ENCODE results near the gene CLASP1.
"Not testable (repeated sequence)": the region's sequence is repeated elsewhere in the genome, so short reads cannot be mapped to it uniquely, and the experiment has no call there.

CLASP1 gene

DNA sequence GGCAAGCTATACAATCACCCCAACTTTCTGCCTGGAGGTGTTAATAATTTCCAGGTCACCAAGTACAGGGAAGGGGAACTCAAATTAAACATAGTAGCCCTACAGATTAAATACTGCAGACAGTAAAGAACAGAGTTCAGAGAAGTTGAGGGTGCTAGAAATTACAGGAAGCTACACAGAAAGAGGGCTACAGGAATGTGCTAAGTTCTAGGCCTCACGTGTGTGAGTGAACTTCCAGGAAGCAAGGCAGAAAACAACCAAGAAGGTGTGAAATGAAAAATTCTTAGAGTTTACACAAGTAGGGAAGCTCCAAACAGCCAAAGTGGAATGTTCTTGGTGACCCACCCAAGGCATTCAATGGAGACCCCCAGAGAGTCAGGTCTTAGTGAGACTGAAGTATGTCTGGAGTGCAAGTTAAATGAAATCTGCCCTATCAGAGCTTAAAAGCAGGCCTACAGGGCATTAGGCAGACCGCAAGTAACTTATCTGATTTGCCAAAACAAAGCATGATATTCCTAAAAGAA is 176.7 kb downstream of the CLASP1 start:
- DNase-seq (ENCODE audit: low spot score): no peak

DNA sequence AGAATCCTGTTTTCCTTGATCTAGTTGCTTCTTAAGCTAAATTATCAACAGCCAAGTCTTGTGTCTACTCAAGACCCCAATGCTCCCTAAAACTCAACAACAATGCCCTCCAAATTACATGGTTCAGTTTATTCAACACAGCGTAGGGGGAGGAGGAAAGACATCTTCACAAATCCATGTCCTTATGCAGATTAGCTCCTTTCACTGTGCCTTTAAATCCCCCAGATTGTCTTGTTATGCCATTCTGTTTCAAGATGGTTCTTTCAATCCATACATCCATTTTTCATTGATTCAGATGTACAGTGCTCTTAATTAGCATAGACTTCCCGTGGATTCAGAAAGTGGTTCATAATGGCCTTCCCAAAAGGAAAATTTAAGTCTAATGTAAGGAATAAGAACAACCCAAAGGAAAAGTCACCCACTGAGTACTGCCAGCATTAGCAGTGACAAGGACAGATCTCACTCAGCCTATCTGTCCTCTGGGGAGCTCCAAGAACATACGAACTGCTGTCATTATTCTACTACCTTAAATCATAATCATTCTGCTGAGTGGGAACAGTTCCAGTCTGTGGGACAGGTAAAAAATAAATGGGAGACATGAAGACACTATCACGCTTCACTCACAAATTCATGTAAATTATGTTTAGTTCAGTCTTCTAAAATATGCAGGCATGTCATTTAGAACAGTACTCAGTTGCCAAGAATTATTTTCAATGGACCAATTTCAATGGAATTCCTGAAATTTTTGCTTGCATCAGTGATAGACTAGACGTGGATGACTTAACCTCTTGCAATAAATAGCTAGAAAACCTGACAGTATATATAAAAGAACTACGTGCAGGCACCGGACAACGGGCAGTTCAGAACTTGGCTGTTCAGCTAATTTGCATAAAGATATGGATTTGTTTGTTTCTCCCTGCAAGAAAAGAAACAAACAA is 177.5 kb downstream of the CLASP1 start:
- DNase-seq (ENCODE audit: low spot score): no peak

DNA sequence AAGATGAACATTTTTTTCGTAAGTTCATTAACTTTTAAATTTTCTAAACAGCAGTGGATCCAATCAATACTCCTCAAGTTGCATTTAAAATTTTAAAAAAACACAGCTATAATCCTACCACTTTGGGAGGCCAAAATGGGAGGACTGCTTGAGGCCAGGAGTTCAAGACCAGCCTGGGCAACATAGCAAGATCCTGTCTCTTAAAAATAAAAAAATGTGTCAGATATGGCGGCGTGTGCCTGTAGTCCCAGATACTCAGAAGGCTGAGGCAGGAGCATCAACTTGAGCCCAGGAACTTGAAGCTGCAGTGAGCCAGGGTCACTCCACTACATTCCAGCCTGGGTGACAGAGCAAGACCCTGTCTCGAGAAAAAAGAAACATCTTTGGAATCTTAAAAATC is 178.3 kb downstream of the CLASP1 start:
- DNase-seq (ENCODE audit: low spot score): no peak

DNA sequence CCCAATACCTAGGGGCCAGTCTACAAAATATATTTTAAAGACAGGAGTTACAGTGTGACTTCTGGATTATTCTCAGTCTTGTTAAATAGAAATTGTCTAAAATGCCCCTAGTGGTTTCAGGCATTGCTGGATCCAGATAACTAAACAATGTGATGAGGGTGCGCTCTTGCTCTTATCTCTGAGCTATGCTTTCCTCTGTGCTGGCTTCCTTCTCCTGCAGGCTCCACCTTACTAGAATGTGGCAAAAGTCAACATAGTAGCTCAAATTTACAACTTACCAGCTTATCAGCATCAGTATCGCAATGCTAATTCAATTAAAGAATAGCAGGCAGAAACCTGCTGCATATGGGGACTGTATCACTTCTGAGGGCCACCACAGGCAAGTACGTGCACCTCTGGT is 179.9 kb downstream of the CLASP1 start:
- no peak for DNase-seq (ENCODE audit: low spot score)

DNA sequence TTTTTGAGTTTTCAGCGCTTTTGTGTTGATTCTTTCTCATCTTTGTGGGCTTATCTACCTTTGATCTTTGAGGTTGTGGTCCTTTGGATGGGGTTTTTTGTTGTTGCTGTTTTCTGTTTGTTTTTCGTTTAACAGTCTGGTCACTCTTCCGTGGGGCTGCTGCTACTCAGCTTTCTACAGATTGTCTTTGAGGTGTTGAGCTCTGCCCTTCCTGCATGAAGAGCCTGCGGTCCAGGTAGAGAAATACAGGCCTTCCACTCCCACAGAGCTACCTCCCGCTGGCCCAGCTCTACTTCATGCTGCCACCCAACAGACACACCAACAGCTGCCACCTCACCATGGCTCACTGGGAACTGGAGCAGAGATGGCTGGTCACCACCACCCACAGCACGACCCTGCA is 180.3 kb downstream of the CLASP1 start:
- no peak for DNase-seq (ENCODE audit: low spot score)

DNA sequence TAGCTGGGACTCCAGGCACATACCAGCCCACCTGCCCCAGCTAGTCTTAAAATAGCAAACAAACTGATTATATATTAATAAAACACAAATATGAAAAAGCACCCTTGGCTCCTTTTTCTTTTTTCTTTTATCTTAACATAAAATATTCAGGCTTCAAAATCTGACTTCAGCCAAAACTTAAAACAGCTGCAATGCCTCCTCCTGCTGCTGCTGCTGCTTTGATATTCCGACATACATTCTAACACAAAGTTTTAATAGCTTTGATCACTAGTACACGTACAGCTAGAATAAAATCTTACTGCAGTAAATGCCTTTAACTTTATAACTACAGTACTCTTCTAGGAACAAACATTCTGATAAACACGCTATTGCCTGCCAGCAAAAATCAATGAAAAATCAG is 190.0 kb downstream of the CLASP1 start:
- no peak for DNase-seq (ENCODE audit: low spot score)

DNA sequence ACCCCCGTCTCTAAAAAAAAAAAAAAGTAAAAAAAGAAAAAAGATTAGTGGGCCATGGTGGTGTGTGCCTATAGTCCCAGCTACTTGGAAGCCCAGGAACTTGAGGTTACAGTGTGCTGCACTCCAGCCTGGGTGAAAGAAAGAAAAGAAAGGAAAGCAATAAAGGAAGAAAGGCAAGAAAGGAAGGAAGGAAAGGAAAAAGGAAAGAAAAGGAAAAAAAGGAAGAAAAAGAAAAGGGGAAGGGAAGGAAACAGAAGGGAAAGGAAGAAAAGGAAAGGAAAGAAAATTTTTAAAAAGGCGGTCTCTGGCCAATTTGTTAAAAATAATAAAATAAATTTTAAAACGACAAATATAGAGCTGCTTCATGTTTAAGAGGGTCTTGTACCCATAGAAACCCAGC is 192.9 kb downstream of the CLASP1 start:
- DNase-seq (ENCODE audit: low spot score): no peak

DNA sequence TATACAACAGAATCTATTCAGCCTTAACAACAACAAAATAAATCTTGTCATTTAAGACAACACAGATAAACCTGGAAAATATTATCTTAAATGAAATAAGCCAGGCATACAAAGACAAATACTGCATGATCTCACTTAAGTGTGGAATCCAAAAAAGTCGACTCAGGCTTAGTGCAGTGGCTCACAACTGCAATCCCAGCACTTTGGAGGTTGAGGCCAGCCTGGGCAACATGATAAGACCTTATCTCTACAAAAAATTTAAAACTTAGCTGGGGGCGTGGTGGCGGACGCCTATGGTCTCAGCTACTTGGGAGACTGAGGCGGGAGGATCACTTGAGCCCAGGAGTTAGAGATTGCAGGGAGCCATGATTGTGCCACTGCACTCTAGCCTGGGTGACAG is 193.8 kb downstream of the CLASP1 start:
- no peak for DNase-seq (ENCODE audit: low spot score)

DNA sequence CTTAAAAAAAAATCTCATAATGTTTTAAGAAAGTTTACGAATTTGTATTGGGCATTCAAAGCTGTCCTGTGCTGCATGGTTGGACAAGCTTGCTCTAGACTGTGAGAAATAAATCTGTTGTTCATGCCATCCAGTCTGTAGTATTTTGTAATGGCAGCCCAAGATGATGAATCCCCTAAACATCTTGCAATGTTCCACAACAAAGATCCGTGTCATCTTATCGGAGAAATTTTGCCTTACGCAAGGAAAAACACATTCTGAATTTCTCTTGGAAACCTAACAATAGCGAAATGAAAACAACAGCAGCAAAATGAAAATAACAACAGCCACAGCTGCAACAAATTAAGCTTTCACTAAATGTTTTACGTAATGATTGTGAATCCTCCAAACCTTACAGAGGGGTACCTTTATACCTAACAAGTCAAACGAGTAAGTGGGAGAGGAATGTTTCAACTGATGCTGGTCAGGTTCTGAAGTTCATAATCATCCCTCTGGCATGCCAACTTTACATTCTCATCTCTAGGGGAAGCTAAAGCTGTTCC is 194.6 kb downstream of the CLASP1 start:
- DNase-seq (ENCODE audit: low spot score): no peak

DNA sequence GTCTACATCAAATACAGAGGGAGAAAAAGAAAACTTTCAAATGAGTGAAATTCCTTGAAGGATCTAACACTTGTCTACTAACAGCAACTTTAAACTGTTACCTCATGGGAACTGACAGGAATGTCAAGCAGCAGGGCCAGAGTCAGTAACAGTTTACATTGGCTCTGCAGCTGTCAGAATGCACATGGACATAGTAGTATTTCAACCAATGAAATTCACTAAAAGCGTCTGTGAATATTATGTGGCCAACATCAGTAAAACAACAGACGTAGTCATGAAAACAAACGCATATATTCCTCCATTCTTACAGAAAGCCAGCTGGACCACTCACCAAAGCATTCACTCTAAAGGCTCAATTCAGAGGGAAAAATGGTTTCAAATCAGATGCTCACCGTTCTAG is 197.9 kb downstream of the CLASP1 start:
- DNase-seq (ENCODE audit: low spot score): no peak

DNA sequence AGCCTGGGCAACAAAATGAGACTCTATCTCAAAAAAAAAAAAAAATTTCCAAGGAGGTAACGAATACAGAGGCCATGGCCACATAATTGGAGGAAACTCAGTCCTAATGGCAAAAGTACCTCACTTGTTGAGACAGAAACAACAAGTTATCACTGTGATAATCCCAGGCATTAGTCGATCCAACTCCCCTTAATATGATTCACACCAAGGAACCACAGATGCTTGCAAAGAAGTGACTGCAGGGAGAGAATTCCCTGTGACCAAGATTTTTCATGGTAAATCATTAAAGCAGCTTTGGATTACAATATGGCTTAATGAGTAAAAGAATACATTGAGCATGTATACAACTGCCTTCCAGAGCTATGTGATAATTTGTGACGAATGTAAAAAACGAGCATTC is 199.0 kb downstream of the CLASP1 start:
- DNase-seq (ENCODE audit: low spot score): no peak

DNA sequence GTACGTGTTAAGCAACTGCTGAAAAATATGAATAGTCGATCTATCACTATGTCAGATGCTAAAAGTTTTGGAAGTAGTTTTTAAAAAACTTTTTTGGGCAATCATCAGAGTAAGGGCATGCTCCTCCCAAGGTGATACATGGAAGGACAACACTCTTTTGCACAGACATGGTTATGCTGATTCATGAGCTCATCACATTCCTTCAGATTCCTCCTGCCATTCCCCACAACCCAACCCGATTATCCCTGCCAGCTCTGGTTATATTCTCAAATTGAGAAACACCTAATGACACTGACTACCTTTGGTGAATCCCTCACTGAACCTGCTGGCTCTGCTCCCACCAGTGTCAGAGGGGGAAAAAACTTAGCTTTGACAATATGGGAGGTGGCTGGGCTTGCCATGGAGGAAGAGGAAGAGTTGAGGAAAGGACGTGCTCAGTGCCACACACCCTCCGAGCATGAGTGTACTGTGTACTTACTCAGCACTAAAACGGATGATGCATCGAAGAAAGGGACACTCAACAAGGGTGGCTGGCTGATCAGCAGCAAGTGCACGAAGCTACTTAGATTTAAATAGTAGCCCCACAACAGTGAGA is 202.5 kb downstream of the CLASP1 start:
- DNase-seq (ENCODE audit: low spot score): no peak

DNA sequence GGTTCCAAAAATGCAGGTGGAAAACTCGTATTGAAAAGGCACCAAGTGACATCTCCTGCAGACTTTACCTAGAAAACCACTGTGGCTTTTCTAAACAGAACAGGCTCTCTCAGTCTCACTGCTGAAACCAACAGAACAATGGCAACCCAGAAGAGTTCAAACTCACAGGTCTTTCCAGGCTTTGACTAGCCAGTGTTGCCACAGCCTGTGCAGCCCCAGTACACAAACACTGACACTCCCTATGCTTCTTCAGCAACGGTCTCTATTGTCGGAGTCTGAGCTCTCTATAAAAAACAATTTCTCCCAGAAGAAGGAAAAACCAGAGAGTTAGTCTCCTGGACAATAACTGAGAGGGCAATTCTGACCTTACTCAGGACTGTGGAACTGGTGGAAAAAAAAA is 206.4 kb downstream of the CLASP1 start:
- no peak for DNase-seq (ENCODE audit: low spot score)

DNA sequence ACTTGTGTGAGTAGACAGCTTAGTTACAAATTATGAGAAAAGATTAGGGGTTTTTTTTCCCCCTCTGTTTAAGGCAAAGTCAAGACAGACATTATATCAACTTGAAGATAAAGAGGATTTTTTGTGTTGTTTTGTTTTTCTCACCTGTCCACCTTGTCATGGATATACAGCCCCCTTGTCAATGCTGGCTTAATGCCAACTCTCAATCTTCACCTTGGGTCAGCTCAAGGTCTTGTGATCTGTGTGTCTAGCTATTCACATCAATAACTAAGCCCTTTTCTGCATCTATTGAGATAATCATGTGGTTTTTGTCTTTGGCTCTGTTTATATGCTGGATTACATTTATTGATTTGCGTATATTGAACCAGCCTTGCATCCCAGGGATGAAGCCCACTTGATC is 211.0 kb downstream of the CLASP1 start:
- DNase-seq (ENCODE audit: low spot score): not testable (repeated sequence)

DNA sequence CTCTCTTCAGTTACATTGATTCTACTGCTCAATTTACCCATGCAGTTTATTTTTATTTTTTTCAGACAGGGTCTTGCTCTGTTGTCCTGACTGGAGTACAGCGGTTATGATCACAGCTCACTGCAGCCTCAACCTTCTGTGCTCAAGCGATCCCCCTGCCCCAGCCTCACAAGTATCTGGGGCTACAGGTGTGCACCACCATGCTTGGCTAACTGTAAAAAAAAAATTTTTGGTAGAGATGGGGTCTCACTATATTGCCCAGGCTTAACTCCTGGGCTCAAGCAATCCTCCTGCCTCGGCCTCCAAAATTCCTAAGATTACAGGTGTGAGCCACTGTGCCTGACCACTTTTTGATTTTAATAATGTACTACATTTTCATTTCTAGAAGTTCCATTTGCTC is 212.3 kb downstream of the CLASP1 start:
- DNase-seq (ENCODE audit: low spot score): no peak

DNA sequence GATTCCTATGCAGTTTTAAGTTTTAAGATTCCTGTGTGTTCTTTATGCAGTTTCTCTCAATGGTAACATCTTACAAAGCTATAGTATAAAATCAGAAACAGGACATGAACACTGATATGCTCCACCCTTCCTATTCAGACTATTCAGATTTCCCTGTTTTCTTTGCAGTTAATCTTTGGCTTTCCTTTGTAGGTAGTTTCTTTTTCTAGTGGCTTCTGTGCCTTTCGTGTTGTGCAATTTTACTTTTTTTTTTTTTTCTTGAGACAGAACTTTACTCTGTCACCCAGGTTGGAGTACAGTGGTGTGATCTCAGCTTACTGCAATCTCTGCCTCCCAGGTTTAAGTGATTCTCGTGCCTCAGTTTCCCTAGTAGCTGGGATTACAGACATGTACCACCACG is 213.5 kb downstream of the CLASP1 start:
- no peak for DNase-seq (ENCODE audit: low spot score)

DNA sequence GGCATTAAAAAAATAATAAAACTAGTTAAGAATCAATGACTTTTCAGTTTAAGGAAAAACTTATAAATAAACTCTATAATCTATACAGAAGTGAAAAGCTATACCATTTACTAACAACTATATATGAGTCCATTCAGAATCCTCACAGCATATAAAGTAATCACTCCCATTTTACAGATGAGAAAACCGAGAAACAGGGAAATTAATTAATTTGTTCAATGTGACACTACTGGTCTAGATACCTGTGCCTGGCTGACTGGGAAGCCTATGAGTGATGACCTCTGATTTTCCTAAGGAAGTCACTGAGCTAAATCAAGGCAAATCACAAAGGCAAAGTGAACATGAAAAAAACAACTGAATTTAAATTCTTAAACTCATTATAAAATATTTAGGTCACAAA is 218.0 kb downstream of the CLASP1 start:
- DNase-seq (ENCODE audit: low spot score): no peak

DNA sequence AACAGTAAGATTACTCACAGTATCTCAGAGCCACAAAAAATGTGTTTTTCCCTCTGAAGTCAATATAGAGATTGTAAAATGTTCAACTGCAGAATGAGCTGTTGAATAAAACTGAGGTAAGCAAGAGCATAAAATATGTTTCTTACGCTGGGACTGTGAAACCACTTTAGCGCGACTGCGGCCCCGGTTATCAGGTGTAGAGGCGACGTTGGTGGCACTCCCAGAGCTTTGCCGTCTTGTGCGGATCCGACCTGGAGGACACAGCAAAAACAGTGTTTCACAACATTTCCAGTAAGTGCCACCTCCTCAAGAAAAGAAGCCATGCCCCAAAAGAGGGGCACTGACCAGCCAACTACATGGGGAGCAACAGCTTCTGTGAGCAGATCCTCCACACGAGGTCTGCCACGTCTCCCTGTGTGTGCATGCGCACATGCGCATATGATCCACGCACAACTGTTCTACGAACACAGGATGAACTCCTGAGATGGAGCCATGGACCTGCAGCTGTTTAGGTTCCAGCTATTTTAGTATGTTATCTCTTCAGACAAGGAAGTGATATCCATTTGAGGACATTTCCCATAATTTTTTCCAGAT is 219.2 kb downstream of the CLASP1 start:
- DNase-seq (ENCODE audit: low spot score): no peak

DNA sequence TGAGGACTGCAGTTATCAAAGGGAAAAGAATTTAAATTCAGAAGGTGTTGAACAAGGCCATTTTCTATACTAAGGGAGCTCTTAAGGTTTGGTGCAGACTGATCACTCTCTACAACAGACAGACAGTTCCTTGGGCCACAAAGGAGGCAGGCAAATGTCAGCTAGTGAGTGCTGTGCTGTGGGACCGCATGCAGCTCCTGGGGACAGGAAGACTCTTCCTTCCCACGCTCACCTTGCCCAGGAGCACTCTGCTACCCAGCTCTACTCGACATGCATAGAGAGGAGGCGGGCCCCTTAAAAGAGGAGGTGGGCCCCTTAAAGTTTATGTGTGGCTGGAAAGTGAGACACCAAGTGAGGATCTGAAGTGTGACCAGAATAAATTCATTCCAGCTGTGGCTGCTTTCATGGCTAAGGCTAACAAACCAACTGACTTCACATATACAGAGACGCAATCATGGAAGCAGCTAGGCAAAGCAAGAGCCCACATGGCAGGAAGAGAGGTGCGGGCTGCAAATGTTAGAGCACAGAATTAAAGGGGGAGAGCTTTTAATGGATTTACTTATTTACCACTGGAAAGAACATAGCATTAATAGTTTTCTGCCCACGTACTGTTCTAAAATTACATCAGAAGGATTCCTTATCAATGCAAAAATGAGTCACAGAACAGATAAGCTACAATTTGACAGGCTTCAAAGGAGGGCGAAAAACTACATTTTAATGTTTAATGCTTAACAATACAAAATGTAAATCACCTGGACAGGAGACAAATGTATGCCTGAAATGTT is 220.0 kb downstream of the CLASP1 start:
- no peak for DNase-seq (ENCODE audit: low spot score)

DNA sequence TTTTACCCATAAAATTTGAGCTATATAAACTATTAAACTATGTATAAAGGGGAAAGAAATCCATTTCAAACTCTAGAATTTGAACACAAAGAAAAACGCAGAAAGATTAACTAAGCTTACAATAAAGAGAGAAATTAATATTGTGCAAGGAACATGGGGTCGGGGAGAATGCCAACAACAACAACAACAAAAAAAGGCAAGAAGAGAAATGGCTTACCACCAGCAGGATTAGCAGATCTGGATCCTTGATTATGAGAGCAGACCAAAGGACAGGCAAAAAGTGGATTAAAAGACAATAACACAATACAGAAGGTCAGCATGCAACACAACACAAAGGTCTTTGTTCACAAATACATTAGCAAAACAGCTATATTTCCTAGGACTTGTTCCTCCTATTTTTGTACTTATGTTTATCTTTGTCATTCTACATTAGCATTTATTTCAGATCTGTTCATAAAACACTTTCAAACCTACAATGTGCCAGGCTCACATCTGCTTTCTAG is 222.0 kb downstream of the CLASP1 start:
- DNase-seq (ENCODE audit: low spot score): no peak

DNA sequence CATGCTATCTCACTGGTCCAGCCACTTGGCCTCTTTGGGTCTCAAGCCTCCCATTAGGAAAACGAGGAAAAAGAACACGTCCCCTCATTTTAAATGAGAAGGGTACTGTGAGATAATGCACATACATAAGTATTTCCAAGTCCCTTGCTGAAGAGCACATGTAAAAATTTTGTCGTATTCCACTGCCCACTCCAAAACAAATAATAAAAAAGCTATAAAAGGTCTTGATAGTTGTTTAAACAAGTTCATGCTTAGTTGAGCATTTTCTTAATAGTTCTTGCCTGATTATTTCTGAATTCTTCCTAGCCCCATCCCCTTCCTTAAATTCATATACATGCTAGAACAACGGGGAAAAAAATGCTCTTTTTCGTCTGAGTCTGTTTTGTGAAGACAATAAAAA is 228.8 kb downstream of the CLASP1 start:
- no peak for DNase-seq (ENCODE audit: low spot score)
